GM21576 (cell line): ENCODE data around the gene ANKRD40.
"Not testable (repeated sequence)": the region's sequence is repeated elsewhere in the genome, so short reads cannot be mapped to it uniquely, and the experiment has no call there.

Experiments used
- ATAC-seq: cut with Tn5 transposase; IDR thresholded peaks from one replicate; pipeline ENCODE4 v1.9.1; 2021; ENCODE audit warnings: mild to moderate bottlenecking, moderate library complexity; ENCODE audit not compliant: unreplicated experiment

The ANKRD40 gene

GRCh38 chr17:50715471-50715870 lies 7.8 kb upstream of the ANKRD40 start:
- ATAC-seq: no peak

GRCh38 chr17:50712641-50713040 lies 4.9 kb upstream of the ANKRD40 start:
- ATAC-seq: no peak

- ATAC-seq: no peak
These were observed 2.9 kb upstream of the ANKRD40 start for GRCh38 chr17:50710650-50711049.

- no peak for ATAC-seq
These were observed 2.3 kb upstream of the ANKRD40 start for GRCh38 chr17:50710025-50710424.

GRCh38 chr17:50709053-50709452 lies 1.3 kb upstream of the ANKRD40 start:
- ATAC-seq: not testable (repeated sequence)

- no peak for ATAC-seq
These were observed 611 bp upstream of the ANKRD40 start for GRCh38 chr17:50708050-50709000.

GRCh38 chr17:50703162-50703561 lies 4.6 kb downstream of the ANKRD40 start:
- no peak for ATAC-seq

- ATAC-seq: no peak
These were observed 8.3 kb downstream of the ANKRD40 start for GRCh38 chr17:50699410-50699809.

GRCh38 chr17:50697663-50698272 lies 9.9 kb downstream of the ANKRD40 start:
- no peak for ATAC-seq

- no peak for ATAC-seq
These were observed 10.7 kb downstream of the ANKRD40 start for GRCh38 chr17:50697062-50697461.

- ATAC-seq: no peak
These were observed 11.3 kb downstream of the ANKRD40 start for GRCh38 chr17:50696365-50696879.

GRCh38 chr17:50693036-50693682 lies 14.6 kb downstream of the ANKRD40 start:
- no peak for ATAC-seq

- no peak for ATAC-seq
These were observed 15.2 kb downstream of the ANKRD40 start for GRCh38 chr17:50692448-50693035.

GRCh38 chr17:50691550-50692447 lies 15.9 kb downstream of the ANKRD40 start:
- ATAC-seq: no peak

GRCh38 chr17:50690887-50691549 lies 16.7 kb downstream of the ANKRD40 start:
- no peak for ATAC-seq

- ATAC-seq: no peak
These were observed 17.5 kb downstream of the ANKRD40 start for GRCh38 chr17:50689956-50690886.

GRCh38 chr17:50689251-50689650 lies 18.5 kb downstream of the ANKRD40 start:
- no peak for ATAC-seq

GRCh38 chr17:50688245-50688644 lies 19.5 kb downstream of the ANKRD40 start:
- ATAC-seq: no peak
